GF-D8 (cell line): ENCODE measurements around the gene NF1.

Experiments used
- DNase-seq: peaks from one replicate; lab custom pipeline; 2025; lab: John Stamatoyannopoulos, UW

The NF1 gene

DNA sequence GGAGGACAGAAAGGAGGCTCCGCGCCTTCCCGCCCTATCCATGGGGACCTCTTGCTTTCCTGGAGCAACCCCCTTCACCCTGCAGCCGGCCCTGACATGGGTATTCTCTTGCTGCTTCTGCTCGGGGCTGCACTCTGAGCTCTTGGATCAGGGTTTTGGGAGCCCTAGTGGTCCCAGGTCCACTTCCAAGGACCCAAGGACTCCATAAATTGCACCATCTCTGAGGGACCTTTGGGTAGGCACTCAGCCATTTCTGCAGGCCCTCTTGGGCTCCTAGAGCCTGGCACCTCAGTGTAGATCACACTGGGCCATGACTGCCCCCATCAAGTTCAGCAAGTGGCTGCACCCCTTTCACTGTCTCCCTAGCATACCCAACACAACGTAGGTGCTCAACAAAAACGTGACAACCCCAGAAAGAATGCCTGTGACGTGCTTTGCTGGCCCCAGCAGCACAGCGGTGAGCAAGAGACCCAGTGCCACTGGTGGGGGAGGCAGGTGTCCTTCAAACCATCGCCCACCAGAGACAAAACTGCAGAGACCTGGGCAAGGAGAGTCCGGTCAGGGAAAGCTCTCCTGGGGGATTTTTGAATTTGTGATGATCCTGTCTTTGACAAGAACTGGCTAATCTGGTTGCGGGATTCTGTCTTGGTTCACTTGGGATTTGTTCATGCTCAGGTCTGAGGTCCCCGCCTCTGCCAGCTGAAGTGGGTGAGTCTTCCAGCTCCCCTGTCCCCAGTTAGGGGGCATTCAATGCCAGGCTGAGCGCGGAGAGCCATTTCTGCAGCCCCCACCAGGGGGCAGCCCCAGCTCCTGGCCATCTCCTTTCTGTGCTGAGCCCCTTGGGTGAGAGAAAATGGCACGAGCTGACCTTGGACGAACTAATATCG is 294.2 kb downstream of the NF1 start:
- no peak for DNase-seq

- DNase-seq: no peak
Observed at GRCh38 chr17:31389657-31390381, 295.0 kb downstream of the NF1 start.

DNA sequence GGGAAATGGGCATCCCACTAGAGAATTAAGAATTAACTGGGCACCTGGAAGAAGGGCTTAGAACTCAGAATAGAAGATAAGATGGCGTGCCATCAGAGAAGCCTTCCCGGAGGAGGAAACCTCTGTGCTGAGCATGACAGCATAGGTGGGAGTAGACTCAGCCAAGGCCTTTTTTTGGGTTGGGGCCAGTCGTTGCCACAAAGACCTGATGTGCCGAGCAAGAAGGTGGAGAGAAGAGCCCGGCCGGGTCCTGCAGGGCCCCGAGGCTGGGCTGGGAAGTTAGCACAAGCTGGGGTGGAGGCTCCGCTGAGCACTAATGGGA is 295.6 kb downstream of the NF1 start:
- no peak for DNase-seq

- no peak for DNase-seq
Observed at GRCh38 chr17:31390748-31391495, 296.1 kb downstream of the NF1 start.

DNA sequence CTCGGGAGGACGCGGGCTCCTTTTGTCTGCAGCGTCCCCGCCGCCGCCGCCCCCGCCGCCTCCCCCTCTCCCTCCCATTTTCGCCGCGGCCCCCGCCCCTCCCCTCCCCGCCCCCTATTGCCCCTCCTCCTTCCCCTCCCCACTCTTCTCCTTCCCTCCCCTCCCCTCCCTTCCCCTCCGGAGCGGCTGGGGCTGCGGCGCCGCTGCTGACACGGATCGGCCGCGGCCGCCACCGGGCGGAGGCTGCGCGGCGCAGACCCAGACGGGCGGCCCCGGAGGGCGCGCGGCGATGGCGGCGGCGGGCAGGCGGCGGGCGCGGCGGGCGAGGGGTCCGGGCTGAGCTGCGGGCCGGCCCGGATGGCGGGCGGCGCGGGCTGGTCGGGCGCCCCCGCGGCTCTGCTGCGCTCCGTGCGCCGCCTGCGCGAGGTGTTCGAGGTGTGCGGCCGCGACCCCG is 296.7 kb downstream of the NF1 start, which contains the start of gene RAB11FIP4:
RAB11FIP4 (plus strand) TSS at position 180 of the 454 bp plus-strand sequence; CDS start at position 358, 178 bp downstream.
- DNase-seq: no peak

- DNase-seq: no peak
Observed at GRCh38 chr17:31392002-31392855, 297.5 kb downstream of the NF1 start.

GRCh38 chr17:31392856-31393748 is 298.3 kb downstream of the NF1 start:
- no peak for DNase-seq

DNA sequence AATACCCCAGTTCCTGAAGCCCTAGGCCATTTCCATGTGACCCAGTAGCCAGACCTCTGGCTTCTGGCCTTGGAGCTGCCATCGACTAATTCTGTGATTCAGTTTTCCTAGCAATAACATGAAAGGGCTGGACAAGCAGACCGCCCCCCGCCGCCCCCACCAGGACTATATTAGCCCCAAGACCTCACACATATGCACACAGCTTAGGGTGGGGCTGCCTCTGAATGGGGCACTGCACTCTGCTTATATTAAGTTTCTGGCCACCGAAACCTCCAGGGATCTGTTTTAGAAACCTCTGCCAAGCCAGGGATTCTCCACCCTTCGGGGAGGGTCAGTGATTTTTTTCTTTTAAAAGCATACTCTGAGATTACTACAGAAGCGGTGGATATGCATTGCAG is 299.0 kb downstream of the NF1 start:
- no peak for DNase-seq

GRCh38 chr17:31394544-31394943 is 299.8 kb downstream of the NF1 start:
- no peak for DNase-seq

DNA sequence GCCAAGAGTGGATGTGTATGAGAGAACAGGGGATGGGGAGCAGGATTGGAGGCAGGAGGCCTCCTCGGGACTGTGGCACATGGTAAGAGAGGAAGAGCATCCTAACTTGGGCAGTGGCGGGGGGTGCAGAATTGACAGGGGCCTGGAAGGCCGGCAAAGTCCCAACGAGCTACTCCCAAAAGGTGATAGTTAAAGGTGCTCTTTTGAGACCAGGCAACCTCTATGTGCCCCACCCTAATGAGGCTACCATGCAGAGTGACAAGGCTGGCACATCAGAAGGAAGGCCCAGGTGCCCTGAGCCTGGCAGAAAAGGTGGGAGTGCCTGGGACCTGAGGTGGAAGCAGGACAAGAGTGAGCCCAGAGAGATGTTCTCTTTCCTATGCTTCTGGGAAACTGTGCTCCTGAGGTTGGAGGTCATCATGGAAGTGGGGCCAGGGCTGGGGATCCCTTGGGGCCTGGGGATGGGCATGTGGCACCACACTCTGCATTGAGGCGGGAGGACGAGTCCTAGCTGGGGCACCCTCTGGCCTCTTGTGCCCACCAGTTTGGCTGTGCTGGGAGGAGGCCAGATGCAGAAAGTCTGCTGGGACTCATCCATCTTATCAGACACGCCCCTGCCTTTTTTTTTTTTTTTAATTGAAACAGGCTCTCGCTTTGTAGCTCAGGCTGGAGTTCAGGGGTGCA is 302.6 kb downstream of the NF1 start:
- no peak for DNase-seq

DNA sequence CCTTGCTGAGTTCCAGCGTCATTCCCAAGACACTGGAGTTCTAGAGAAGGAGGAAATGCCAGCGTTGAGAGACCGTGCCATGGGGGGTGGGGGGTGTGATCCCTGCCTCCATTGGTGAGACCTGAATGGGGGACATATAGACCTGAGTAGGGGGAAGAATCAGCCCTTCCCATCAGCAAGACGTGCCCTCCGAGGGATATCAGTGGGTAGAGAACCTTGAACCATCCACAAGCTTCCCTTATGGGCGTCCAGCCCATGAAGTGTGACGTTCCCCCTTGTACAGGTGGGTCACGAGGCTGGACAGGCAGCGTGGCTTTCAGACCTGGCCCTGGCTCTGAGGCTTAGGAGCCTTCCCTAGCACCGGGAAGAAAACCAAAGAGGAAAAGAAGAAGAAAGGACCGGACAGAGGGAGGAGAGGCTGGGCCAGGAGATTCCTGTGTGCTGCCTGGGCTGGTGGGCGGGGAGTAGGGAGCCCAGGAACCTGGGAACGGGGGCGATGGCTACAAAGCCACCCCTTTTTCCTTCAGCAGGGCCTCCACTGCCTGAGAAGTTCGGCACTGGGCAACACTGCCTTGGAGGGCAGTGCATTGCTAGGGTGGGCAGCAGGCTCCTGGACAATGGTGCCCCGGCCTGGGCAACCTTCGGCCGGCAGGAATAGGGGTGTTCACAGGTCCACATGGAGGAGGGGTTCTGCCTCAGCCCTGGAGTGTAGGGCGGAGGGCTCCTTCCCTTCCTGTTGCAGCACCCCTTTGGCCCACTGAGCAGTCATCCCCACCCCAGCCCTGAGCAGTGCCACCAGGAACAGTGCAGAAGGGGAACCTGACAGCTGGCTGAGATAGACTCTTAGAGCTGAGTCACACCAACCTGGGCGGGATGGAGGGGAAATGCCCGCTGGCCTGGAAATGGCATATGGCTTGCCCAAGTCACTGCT is 303.9 kb downstream of the NF1 start:
- no peak for DNase-seq

DNA sequence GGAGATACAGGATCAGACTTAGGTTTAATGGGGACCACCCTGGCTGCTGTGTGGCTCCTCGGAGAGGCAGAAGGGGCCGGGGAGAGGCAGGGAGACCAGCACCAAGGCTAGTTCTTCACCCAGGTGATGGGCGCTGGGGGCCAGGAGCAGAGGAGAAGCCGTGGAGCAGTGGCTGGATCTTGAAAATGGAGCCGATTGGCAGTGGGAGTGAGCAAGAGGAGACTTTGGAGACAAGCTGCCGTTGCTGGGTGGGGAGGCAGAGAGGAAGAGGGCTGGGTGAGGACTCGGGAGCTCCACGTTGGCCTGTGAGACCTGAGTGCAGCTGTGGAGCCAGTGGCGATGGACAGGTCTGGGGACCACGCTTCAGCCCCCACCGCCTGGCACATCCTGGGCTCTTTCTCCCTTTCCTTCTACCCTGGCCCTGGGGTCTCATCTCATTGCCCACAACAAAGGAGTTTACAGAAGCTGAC is 305.7 kb downstream of the NF1 start:
- DNase-seq: no peak

- DNase-seq: no peak
Observed at GRCh38 chr17:31401456-31402254, 306.9 kb downstream of the NF1 start.

GRCh38 chr17:31404028-31404949 is 309.5 kb downstream of the NF1 start:
- DNase-seq: no peak

DNA sequence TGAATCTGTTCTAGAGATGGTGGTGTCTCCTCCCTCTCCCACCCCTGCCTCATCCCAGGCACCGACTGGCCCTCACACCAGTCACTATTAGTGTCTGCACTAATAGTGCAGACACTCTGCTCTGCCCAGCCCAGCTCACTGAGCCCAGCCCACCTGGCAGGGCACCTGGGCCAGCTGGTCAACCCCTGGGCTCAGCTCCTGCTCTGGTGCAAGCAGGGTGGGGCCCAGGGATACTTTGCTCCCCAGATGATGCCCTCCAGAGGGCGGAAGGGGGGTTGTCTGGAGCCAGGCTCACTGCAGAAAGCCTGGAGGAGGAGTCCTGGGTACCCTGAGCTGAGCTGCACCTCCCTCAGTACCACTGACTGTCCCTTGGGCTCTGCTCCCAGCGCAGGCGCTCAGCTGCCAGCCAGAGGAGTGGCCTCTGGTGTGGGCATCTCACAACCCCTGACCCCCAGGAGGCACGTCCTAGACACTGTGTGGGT is 311.2 kb downstream of the NF1 start:
- no peak for DNase-seq

GRCh38 chr17:31408586-31408985 is 313.8 kb downstream of the NF1 start:
- DNase-seq: no peak
